ENCODE results near the gene CT45A8. TPM values are rescaled to one million over a fixed set of nuclear protein-coding genes. Genes with fewer than 3 reads are reported as not detected.
A peak's percentile ranks its signal among the peaks of the same experiment; 100 is the strongest.

CT45A8 gene
- total and polyA plus RNA-seq, 9 of the 15 experiments (the other 6 are each of a cell fraction or from before 2014, with no cell fraction given) = 6.5 to 27.7 (median 9.6) TPM; not detected in 4

GRCh38 chrX:135893294-135893817, 39.0 kb upstream of the CT45A8 start, which contains the start of the genes CT45A10 and SAGE1 (continued):
- TF ChIP-seq ZNF318 (IDR thresholded peaks at IDR 0.05; ENCODE audit: borderline replicate concordance in 1 of 2, low read depth in 1 of 2) = 0 out of 4 replicates have a peak, but pooled peaks of 1 of the 2 experiments have one; percentile 25
- 0 out of 2 replicates have a peak, but pooled peaks have one; percentile 35 for TF ChIP-seq ZBTB7A (IDR thresholded peaks at IDR 0.05; ENCODE audit: borderline replicate concordance, control insufficient read depth, low read depth, low read length)
- TF ChIP-seq PHF21A (IDR thresholded peaks at IDR 0.05; ENCODE audit: borderline replicate concordance, low read depth) = no peak; the same call in 1 of the 2 replicates
- TF ChIP-seq BCLAF1 (IDR thresholded peaks at IDR 0.05; ENCODE audit: borderline replicate concordance in 1 of 2, control insufficient read depth in 1 of 2, low read depth in 2 of 2, low read length in 1 of 2) = no peak
- TF ChIP-seq NEUROD1 (IDR thresholded peaks at IDR 0.05; ENCODE audit: borderline replicate concordance, low read depth, low read length, partially characterized antibody) = no peak
- TF ChIP-seq ZNF121 (CRISPR knock-in tag; conservative IDR thresholded peaks at IDR 0.05) = no peak
- no peak for TF ChIP-seq PHB2 (IDR thresholded peaks at IDR 0.05; ENCODE audit: low read depth)
- no peak for TF ChIP-seq SMAD3 (CRISPR knock-in tag; conservative IDR thresholded peaks at IDR 0.05)
- TF ChIP-seq CBFA2T2 (conservative IDR thresholded peaks at IDR 0.05) = no peak
- peak; percentile 85 for TF ChIP-seq POLR2H (tag; IDR thresholded peaks at IDR 0.05; ENCODE audit: low read depth)
- no peak for TF ChIP-seq ZFP91 (CRISPR knock-in tag; IDR thresholded peaks at IDR 0.05)
- TF ChIP-seq SRSF1 (IDR thresholded peaks at IDR 0.05; ENCODE audit: low read depth, low read length) = no peak
- TF ChIP-seq ZNF444 (CRISPR knock-in tag; IDR thresholded peaks at IDR 0.05) = no peak
- no peak for TF ChIP-seq TFAM (CRISPR knock-in tag; conservative IDR thresholded peaks at IDR 0.05)
- TF ChIP-seq ZNF232 (CRISPR knock-in tag; IDR thresholded peaks at IDR 0.05) = no peak
